ENCODE measurements around the gene NRAS.

The NRAS gene

DNA sequence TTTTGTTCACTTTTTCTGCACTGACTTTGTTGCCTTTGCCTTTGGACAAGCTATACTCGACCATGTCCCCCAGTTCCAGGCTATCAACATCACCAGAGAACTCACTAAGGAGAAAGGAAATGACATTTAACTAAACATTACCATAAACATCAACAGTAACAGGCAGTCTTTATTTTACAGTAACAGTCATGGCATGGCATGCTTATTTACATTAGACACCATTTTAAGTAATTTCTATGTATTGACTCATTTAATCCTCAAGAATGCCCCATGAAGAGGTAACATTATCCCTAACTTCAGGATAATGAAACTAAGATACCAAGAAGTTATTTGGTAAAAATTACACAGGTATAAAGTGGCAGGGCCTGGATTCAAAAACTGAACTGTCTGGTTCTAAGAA, 8.7 kb upstream of the NRAS start:
- no peak for FAIRE-seq

DNA sequence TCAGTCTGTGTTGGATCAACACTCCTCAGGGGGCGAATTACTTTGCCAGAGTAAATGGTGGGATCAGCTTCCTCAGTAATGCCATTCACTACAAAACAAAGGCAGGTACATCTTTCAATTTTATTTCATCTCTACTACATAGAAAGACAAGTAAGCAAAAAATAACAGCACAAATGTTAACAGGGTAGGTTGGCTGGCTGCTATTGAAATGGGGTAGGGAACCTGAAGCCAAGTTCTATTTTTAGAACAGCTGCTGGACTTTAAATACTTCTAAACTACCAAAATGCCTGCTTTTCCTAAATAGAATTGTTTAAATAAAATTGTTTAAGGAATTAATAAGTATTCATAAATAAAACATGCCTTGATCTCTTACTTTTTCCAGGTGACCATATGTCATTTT, 7.3 kb upstream of the NRAS start:
- no peak for FAIRE-seq

DNA sequence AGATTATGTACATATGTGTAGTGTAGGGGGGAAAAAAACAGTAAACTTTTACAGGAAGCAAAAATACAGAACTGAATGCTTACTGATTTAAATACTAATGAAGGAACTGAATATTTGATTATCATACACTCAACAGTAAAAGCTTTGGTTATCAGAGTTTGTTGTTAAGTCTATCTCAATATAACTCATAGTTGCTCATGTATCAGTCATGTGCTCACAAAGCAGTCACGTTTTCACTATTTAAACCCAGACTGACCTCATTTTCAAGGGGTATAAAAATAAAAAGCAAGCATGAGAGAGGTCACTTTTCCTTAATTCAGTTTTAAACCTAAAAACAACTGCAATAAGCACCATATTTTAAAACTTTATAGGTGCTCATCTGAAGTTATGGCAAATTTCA, 6.9 kb upstream of the NRAS start:
- no peak for FAIRE-seq

DNA sequence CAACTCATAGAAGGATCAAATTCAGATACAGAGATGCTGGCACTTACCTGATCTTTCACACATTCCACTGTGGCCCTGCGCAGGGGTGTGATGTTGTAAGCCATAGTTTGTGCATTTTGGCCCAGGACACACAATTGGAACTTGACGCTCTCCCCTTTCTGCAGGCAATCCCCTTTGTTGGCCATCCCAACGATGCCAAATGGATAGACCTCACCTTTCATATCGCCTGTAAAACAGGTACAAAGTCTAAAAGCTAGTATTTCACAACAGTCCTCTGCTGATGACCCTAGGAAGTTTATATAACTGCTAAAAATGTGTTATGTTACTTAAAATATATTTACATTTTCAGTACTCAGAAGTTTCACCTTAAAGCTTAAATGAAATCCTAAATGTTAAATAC, 3.9 kb upstream of the NRAS start:
- no peak for FAIRE-seq

DNA sequence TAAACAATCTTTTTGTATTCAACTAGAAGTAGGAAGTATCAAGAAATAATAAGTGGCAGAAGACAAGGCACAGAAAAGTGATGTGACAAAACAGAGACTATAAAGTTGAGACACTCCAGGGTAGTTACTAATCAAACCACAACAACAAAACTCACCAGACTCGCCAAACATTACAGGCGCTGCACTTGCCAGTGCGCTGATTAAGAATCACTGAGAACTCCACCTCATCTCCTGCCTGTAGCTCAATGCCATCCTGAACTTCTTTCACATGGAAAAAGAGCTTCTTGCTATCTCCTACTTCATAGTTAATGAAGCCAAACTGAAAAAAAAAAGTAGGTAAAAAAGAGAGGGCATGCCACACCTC, 2.8 kb upstream of the NRAS start:
- no peak for FAIRE-seq

DNA sequence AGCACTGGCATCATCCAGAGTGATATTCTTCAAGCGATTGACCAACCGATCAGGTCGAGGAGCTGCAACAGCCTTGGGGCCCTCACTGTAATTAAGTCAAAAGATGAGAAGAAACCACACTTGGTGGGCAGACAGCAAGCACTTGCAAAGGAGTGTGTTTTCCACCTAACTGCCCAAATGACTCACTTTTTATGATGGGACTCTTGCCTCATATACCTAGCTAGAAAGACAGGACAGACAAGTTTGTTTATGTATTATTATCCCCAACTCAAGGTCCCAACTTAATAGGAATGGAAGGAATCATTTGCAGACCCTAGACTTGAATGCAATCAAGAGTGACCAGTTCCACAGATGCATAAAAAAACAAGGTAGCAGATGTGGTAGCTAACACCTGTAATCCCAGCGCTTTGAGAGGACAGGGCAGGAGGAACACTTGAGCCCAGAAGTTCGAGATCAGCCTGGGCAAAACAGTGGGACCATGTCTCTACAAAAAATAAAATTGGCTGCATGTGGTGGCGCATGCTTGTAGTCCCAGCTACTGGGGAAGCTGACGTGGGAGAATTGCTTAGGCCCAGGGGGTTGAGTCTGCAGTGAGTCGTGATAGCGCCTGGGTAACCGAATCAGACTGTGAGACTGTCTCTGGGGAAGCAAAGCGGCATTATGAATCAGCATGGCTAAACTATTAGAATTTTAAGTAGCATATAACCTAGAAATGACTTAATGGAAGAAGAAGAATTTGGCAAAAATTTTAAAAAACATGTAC, 2.3 kb upstream of the NRAS start:
- no peak for FAIRE-seq

DNA sequence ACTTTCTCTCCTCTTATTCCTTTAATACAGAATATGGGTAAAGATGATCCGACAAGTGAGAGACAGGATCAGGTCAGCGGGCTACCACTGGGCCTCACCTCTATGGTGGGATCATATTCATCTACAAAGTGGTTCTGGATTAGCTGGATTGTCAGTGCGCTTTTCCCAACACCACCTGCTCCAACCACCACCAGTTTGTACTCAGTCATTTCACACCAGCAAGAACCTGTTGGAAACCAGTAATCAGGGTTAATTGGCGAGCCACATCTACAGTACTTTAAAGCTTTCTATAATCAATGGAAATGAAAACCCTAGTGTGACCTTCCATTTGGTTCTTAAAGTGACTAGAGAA, 643 bp downstream of the NRAS start:
- no peak for FAIRE-seq

DNA sequence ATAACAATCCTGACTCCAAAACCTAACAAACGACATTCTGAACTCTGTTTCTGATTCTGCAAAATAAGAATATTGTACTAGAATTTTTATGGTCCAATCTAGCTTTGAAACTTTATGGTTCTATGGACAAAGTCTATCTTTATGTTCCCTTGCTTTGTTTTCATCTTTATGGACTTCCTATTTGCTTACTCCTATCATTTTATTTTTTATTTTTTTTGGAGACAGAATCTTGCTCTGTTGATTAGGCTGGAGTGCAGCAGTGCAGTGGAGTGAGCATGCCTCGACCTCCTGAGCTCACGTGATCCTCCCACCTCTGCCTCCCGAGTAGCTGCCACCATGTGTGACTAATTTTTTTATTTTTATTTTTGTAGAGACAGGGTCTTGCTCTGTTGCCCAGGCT, 3.6 kb downstream of the NRAS start:
- FAIRE-seq: no peak

DNA sequence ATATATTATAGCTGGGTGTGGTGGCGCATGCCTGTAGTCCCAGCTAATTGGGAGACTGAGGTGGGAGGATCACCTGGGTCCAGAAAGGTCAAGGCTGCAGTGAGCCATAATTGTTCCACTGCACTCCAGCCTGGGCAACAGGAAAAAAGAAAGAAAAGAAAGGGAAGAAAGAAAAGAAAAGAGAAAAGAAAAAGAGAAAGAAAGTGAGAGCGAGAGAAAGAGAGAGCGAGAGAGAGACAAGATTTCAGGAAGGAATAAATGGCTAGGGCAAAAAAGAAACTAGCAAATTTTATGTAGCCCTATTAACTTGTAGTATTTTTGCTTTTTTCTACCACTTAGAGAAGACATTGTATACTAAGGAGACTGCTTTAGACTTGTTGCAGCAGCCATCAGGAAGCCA, 6.2 kb downstream of the NRAS start:
- no peak for FAIRE-seq

DNA sequence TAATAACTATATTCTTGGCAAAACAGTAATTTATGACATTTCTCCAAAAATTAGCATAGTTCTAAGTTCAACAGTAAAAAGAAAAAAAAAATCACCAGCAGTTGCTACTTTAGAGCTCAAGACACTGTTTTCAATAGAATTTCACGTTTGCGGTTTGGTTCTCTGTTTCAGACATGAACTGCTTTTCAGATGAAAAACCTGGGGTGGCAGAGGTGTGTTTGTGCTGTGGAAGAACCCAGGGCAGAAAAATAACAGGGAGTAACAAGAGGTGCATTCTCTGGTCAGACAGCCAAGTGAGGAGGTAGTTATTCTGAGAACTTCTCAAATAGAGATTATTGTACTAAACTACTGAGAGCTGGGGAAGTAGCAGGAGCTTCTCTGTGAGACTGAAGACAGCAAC, 9.0 kb downstream of the NRAS start:
- FAIRE-seq: no peak

DNA sequence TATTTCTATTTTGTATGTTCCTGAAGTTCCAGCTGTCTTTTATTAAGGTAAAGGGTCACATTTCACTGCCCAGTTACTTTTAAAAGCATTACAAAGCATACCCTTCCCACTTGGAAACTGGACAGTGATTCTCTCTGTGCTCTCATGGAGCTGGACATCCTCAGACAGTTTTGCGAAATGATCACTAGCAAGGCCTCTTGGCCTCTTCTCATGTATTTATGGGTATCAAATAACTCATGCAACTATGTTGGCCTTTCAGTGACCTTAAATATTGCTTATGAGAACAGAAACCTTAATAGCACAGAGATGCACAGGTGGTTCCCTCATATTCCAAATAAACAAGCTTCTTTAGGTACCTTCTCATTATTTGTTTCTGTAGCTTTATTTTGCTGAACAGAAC, 13.3 kb downstream of the NRAS start:
- FAIRE-seq: no peak

DNA sequence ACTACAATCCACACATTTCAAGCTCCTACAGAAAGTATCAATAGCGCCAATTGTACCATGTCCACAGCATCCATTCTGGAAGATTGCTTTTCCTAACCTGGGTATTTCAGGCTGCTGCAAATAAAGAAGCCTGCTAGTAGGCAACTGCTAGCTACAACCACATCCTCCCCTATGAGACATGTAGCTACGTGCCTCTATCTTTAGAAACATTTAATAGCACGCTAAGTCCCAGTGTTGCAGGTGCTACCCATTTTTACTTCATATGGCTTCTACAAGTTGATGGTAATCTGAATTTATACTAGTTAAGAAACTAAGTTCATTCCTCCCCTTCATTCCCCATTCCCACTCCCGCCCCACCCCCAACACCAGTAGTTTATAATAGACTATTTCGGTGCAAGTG, 13.8 kb downstream of the NRAS start:
- FAIRE-seq: no peak

DNA sequence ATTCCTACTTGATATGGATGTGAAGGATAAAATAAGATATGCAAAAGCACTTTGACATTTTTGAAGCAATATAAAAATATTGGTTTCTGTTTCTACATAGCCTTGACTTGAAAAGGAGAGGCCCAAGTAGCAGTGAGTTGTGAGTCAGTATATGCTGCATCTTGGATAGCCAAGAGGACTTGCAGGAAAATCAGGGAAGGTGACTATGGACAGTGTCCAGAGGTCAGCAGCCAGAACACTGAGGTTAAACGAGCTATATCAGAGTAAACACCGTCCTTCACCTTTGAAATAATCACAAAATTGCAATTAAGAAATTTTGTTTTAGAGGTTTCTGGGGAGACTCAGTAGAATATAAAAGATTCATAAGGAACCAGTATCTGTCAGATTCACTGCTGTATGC, 14.6 kb downstream of the NRAS start:
- FAIRE-seq: no peak

DNA sequence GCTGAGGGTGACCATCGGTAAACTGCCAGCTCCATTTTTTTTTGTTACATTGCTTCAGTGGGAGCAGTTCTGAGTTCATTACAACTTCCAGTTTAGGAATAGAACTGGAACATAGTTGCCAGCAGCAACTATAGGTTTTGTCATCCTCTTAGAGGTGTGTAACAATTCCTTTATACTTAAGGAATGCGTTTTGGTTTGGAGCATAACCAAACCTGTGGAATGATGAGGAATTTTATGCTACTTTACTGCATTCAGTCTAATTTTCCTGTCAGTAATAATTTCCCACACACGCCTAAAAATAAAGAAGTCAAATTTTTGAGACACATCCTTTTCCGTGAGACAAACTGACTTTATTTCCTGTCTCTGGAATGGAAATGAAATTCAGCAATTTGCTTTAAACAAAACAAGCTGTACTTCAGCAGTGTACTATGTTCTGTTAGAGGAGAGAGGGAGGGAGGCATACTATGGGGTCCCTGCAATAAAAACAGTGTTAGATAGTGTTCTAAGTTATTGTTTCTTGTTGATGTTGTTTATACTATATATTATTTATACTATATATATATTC, 16.5 kb downstream of the NRAS start:
- FAIRE-seq: no peak

DNA sequence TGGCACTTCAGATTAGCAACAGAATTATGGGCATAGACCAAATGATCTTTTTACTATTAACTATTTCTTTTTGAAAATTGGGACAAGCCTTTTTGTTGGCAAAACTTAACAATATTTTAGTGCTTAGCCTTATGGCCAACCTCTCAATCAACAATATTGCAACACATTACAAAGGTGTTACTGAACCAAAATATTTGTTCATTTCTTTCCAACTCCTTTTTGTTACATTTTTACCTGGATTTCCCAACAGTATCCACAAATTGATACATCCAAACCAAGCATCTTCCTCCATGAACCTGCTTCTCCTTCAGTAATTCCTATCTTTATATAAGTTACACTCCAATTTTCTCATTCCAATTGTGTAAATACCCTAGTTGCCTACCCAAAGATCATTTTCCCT, 19.8 kb downstream of the NRAS start:
- FAIRE-seq: no peak

DNA sequence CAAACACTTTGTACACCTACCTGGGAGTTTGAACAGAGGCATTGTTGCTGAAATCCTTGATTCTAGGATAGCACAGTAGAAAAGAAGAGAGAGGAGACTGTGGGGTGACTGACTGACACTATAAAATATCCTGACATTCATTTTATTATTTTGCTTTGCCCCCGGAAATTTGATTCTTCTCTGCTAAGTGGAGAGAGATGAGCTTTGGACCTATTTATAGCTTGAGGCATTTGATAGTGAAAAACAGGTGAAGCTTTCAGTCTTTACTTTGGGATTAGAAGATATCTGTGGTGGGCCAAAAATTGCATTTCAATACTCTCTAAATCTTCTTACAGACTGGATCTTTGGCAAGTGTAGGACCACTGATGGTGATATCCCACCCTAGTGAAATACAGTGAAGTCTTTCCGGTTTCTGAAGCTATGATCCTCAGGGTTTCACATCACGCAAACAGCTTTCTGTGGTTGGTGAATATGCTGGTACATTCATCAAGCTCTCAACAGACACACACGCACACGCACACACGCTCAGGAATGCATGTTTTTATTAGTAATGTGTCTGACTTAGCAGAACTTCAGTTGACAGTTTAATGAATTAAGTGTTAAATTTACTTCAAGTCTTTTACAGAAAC, 21.0 kb downstream of the NRAS start, which contains the start of gene AMPD1:
Gene AMPD1, minus strand, starts transcription at position 117 of the 629 bp plus-strand sequence. Its CDS starts 75 bp downstream, at position 42.
- no peak for FAIRE-seq

DNA sequence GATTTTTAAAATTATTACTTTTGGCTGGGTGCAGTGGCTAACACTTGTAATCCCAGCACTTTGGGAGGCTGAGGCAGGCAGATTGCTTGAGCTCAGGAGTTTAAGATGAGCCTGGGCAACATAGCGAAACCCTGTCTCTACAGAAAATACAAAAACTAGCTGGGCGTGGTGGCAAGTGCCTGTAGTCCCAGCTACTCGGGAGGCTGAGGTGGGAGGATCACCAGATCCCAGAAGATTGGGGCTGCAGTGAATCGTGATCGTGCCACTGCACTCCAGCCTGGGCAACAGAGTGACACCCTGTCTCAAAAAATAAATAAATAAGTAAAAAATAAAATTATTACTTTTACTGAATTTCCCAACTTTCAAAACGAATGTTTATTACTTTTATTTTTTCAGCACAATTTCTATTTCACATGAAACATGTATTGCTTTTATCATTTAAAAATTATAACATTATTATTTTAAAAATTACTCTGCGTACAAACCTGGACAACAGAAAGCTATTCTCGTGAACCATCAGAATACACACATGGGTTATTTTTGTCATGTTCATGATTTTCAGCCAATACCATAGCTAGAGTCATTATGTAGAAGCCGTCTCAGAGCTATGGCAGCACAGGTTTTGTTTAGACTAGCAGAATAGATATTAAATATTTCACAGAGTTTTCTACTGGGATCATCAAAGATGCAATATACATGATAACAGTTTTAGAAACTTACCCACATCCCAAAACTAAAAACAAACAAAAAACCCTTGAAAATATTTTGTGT, 21.8 kb downstream of the NRAS start:
- no peak for FAIRE-seq

DNA sequence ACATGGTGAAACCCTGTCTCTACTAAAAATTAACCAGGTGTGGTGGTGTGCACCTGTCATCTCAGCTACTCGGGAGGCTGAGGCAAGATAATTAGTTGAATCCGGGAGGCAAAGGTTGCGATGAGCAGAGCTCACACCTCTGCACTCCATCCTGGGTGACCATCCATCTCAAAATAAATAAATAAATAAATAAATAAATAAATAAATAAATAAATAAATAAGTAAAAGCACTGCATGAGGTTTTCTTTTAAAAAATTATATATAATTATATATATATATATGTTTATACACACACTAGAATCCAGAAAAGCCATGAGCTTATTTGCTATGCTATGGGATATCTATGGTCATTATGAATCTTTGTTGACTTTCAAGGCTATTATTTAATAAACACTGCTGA, 23.6 kb downstream of the NRAS start:
- FAIRE-seq: no peak

DNA sequence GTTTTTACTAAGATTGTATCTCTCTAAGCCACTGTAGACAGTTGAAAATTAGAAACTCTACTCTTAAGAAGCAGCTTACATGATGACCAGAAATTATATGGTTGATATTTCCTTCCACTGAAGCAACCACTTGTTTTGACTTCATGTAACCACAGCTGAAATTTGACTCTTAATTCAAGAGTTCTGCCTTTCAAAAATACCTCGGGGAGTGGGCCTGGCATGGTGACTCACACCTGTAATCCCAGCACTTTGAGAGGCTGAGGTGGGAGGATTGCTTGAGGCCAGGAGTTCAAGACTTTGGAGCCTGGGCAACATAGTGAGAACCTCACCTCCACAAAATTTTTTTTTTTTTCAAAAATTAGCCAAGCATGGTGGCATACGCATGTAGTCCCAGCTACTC, 25.5 kb downstream of the NRAS start:
- FAIRE-seq: no peak

DNA sequence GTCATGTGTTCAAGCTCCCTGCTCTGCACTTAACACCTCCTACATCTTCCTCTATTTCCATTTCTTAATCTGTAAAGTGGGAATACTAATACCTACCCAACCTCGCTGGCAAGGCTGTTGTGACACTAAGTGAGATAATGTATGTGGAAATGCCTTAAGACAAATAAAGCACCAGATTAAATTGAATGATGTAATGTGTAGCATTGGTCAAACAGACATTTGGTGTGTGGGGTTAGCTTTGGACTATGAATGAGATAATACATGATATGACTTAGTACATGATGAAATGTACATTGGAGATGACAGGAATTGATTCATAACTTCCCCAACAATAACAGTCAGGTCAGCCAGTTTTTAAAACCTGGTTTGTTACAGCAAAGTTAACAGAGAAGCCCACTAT, 26.4 kb downstream of the NRAS start:
- FAIRE-seq: no peak

DNA sequence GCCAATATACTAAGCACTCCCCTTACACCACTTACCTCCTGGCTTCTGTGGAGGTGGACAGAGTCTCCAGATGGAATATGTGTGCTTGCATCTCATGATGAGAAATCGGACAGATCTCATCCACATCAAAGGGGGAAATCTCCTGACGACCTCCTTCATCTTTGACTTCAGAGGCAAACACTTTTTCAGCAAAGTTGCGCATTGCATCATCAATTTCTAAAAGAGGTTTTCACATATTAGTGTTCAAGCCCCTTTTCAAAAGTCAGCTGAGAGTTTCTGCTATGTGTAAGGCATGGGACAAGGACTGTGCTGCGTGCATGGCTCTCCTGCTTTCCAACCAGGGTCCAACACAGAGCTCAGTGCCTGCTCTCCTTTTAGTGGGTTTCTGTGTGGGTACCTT, 28.0 kb downstream of the NRAS start:
- no peak for FAIRE-seq

DNA sequence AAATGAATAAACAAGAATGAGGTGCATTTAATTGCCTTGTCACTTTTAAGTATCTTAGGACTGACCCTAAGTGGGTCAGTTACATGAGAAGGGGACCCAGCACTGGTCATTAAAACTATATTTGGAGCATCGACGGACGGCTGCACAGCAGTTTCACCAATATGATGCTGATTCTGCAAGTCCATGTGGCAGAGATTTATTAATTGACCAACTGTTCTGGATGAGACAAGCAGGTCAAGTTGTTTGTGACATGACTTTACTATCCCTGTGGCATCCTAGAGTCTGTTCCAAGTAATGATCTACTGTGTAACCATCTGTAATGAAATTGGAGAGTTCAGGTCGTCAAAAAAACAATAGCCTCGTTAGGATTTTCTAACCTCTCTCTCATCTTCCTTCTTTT, 30.7 kb downstream of the NRAS start:
- no peak for FAIRE-seq

DNA sequence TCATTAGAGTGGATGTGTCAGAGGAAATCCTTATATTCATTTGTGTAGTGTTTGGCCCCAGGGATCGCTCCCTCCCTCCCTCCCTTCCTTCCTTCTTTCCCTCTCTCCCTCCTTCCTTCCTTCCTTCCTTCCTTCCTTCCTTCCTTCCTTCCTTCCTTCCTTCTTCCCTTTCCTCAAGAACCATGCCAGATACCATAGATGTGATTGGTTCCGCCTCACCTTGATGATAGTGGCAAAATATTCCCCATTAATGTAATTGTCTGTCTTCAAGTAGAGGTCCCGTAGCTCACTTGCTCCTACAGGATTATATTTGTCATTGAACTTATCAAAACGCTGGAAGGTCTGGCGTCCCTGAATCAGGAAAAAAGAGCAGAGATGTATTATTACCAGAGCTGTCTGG, 38.9 kb downstream of the NRAS start:
- FAIRE-seq: no peak

DNA sequence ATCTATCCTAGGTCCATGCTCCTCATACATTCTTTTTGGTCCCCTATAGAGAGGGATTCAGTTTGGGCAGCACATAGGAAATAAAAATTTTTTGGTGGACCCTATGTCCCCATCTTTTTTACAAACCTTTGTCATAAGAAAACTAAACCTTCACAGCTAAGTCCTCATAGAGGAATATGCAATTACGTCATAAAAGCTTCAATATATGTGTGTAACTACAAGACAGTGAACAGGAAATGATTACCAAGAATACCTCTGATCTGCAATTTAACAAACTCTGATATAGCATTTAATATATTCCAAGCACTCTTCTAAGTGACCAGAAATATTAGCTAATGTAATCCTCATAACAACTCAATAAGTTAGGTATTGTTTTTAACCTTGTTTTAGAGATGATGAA, 40.5 kb downstream of the NRAS start:
- FAIRE-seq: no peak

Data from A204.1 (cell line).